ENCODE measurements around the gene STUB1. TPM values are rescaled to one million over a fixed set of nuclear protein-coding genes. Genes with fewer than 3 reads are reported as not detected.

Gene STUB1
- total RNA-seq, 1 experiment from 2014 or later: 136 TPM

DNA sequence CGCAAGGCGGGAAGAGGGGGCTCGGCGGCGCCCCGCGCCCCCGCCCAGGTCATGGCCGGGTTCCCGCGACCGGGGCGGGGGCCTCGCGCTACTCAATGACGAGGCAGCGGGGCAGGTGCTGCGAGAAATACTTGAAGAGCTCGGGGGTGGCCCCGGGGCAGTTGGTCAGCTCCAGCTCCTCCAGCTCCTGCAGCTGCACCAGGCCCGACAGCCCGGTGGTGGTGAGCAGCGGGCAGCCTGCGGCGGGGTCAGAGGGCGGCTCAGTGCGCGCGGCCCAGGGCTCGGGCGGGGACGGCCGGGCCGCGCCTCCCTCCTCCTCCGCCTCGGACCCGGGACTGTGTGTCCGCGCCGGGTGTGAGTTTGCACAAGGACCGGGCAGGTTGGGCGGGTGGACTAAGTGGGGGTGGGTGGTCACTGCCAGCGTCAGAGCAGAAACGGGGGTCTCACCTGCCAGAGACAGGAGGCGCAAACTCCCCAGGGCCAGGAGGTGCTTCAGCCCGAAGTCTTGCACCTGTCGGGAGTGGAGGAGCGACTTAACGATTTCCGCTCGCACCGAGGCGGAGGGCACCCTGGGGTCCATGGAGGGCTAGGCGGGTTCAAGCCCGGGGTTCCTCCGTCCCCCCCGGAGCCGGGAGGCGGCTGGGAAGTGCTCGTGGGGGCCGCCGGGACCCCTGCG is 14.1 kb downstream of the STUB1 start:
- DNase-seq (ENCODE audit: low read depth): no peak

GRCh38 chr16:694863-695354 is 14.7 kb downstream of the STUB1 start:
- no peak for DNase-seq (ENCODE audit: low read depth)

DNA sequence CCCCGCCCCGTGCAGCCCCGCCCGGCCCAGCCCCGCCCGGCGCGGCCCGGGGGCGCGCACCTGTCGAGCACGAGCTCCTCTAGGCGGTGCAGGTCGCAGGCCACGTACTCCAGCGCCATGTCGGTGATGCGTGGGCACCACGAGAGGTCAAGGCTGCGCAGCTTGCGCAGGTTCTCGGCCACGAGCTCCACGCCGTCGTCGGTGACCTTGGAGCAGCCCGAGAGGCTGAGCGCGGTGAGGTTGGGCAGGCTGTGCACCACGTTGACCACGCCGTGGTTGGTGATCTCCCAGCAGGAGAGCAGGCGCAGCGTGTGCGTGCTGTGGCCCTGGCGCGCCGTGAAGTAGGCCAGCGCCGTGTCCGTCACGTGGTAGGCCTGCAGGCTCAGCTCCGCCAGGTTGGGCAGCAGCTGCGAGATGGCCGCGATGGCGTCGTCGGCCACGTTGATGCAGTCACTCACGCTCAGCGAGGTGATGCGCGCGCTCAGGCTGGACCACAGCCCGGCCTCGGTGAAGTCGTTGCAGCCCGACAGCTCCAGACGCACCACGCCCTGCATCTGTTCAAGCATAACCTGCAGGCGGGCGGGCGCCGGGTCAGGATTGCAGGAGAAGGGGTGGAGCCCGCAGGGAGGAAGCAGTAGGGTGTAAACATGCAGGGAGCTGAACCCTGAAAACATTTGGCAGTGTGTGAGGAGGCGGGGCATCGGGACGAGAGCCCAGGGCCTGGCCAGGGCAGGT is 15.3 kb downstream of the STUB1 start:
- DNase-seq (ENCODE audit: low read depth): no peak

DNA sequence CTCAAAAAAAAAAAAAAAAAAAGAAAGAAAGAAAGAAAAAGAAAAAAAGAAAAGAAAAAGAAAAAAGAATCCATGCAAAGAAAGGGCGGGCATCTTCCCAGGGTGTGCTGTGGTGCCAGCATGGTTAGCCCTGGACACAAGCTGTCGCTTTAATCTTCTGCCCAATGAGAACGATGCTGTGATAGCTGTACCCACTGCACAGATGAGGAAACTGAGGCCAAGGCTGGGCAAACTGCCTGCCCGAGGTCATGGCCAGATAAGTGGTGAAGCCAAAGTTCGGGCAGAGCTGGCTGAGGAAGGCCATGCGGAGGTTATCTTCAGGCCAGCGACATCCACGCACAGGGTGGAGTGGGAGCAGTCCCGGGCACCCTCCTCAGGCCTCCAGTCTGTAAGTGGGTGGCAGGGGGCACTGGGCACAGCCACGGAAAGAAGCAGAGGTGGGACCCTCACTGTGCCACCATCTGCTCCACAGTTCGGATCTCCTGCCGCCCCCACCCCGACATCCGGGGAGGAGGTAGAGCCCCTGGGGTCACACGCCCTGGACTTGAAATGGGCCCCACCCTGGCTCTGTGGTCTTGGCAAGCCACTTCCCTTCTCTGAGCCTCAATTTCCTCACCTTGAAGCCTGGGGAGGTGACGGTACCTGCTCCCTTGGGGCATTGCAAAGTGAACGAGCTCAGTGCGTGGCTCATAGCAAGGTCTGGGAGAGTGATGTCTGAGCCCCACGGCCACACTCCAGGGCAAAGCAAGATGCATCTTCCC is 18.9 kb downstream of the STUB1 start:
- DNase-seq (ENCODE audit: low read depth): no peak

DNA sequence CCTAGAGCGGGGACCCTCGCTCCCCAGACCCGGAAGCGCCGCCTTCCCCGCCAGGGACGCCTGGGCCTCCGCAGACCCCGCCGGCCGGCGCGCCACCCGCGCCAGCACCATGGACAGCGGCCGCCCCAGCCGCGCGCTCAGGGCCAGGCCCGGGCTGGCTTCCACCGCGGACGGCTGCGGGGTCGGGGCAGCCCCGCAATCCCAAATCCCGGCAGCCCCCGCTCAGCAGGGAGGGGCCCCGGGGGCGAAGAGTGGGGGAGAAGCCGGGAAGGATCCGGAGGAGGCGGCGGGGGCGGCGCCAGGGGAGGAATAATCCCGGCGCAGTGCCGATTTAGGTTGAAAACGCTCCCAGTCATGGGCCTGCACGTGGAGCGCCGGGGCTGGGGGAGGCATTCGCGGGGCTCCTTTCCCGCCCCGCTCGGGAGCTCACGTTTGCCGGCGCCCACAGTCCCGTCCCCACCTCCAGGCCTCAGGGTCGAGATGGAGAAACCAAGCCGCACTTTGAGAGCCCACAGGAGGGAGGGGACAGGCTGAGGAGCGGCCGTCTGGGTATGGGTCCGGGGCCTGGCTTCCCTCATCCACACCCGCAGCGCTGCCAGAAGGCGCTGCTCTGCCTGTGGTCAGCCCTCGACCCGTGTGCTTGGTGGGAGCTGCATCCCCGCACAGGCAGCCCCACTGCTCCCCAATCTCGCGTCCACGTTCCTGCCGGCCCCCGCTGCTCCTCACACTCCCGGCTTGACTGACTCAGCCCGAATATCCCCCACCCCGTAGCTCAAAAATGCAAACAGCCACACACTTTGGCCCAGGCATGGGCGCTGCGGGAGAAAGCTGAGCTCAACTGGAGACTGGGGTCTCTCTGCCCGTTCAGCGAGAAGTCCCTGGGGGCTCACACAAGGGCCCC is 20.7 kb downstream of the STUB1 start:
- DNase-seq (ENCODE audit: low read depth): no peak

DNA sequence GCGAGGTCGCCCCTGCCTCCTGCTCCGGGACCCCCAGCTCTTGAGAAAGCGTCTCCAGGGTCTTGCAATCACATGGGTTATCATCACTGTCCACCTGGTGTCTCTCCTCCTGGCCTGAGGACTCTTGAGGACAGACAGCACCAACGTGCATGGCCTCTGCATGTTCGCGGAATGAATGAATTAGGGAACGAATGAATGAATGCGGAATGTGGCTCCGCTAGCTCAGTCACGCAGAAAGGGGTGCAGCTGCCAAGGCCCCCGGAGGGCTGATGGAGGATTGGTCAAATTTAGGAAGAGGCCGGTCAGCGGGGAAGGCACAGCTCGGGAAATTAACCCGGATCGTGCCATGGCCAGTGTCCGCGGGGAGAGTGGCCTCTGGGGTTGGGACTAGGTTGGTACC is 22.1 kb downstream of the STUB1 start:
- no peak for DNase-seq (ENCODE audit: low read depth)

GRCh38 chr16:703406-703805 is 23.2 kb downstream of the STUB1 start:
- DNase-seq (ENCODE audit: low read depth): no peak

GRCh38 chr16:704047-704446 is 23.8 kb downstream of the STUB1 start:
- DNase-seq (ENCODE audit: low read depth): no peak

- DNase-seq (ENCODE audit: low read depth): no peak
These were observed 24.6 kb downstream of the STUB1 start for GRCh38 chr16:704552-705380.

- no peak for DNase-seq (ENCODE audit: low read depth)
These were observed 25.4 kb downstream of the STUB1 start, which contains the start of gene FBXL16 for GRCh38 chr16:705431-706188. Gene FBXL16, minus strand, starts transcription at chr16:705801. Its CDS starts 8,396 bp downstream, at chr16:697405.

GRCh38 chr16:706189-707061 is 26.2 kb downstream of the STUB1 start:
- no peak for DNase-seq (ENCODE audit: low read depth)

DNA sequence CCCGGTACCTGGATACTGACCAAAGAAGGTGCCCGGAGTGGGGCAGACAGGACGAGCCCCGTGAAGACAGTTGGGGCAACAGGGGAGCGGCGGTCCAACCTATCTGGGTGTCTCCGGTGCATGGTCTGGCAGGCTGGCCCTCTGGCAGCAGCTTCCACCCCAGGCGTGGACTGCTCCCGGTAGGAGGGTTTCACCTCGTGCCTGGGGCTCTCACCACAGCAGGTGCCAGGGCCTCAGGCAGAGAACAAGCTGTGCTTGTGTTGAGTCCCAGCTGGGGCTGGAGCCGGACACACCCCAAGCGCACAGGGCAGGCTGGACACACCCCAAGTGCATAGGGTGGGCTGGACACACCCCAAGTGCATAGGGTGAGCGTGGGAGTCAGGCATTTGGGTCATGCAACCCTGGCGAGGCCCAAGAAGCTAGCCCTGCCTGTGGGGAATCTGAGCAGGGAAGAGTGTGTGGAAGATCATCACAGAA is 26.9 kb downstream of the STUB1 start:
- DNase-seq (ENCODE audit: low read depth): no peak

GRCh38 chr16:708019-708418 is 27.8 kb downstream of the STUB1 start:
- DNase-seq (ENCODE audit: low read depth): no peak

GRCh38 chr16:708959-709358 is 28.7 kb downstream of the STUB1 start:
- DNase-seq (ENCODE audit: low read depth): no peak

- peak; percentile 85 for DNase-seq (ENCODE audit: low read depth)
These were observed 29.6 kb downstream of the STUB1 start for GRCh38 chr16:709566-710499.

DNA sequence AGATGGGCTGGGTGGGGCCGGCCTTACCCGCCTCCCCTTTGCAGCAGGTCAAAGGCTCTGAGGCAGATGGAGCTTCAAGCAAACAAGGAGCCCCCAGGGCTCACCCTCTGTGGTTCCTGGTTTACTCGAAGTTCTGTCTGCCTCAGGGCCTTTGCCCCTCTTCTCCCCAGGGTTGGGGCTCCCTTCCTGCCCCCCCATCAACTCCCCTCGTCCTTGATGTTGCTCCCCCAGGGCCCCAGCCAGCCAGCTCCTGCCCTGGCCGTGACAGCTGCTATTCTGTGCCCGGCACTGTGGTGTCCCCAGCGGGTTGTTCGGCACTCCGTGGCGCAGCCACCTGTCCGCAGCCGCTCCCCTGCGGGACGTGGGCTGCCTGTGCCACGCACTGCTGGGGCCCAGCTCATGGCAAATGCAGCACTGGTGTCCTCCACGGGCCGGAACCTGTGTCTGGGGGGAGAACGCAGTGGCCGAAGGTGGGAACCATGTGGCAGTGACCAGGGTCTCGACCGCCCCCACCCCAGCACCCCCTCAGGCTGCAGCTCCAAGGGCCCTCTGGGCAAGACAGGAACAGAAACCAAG is 30.4 kb downstream of the STUB1 start:
- no peak for DNase-seq (ENCODE audit: low read depth)

- DNase-seq (ENCODE audit: low read depth): no peak
These were observed 30.9 kb downstream of the STUB1 start for GRCh38 chr16:711084-711483.

All from RPMI7951 (cell line).